Duodenal mucosa (tissue), 2 donors: ENCODE results near the gene ARNT2.
A peak's percentile ranks its signal among the peaks of the same experiment; 100 is the strongest.

Experiments used
- H3K27ac ChIP-seq: one replicate; pipeline ENCODE4 v1.7.0; 2013; ENCODE audit warnings: low read depth, low read length
- H3K27me3 ChIP-seq, 2 donors: one replicate each; pipeline ENCODE4 v1.7.0; 2013; ENCODE audit warnings: low read length in 2 of 2, control low read depth in 1 of 2; ENCODE audit not compliant: insufficient read depth in 2 of 2, control insufficient read depth in 1 of 2
- H3K36me3 ChIP-seq, 2 donors: one replicate each; pipeline ENCODE4 v1.7.0; 2013; ENCODE audit warnings: low read length in 2 of 2, control low read depth in 1 of 2; ENCODE audit not compliant: insufficient read depth in 2 of 2, control insufficient read depth in 1 of 2
- H3K4me1 ChIP-seq, 2 donors: one replicate each; pipeline ENCODE4 v1.7.0; 2013; ENCODE audit warnings: low read length in 2 of 2, control low read depth in 1 of 2; ENCODE audit not compliant: insufficient read depth in 2 of 2, control insufficient read depth in 1 of 2
- H3K4me3 ChIP-seq, 2 donors: one replicate each; pipeline ENCODE4 v1.7.0; 2013; ENCODE audit warnings: low read length in 2 of 2, low read depth in 1 of 2
- H3K9ac ChIP-seq, 2 donors: one replicate each; pipeline ENCODE4 v1.7.0; 2013; ENCODE audit warnings: low read length in 2 of 2, low read depth in 1 of 2
- H3K9me3 ChIP-seq, 2 donors: one replicate each; pipeline ENCODE4 v1.7.0; 2013; ENCODE audit warnings: low read length in 2 of 2, control low read depth in 1 of 2; ENCODE audit not compliant: control insufficient read depth in 1 of 2

The ARNT2 gene

DNA sequence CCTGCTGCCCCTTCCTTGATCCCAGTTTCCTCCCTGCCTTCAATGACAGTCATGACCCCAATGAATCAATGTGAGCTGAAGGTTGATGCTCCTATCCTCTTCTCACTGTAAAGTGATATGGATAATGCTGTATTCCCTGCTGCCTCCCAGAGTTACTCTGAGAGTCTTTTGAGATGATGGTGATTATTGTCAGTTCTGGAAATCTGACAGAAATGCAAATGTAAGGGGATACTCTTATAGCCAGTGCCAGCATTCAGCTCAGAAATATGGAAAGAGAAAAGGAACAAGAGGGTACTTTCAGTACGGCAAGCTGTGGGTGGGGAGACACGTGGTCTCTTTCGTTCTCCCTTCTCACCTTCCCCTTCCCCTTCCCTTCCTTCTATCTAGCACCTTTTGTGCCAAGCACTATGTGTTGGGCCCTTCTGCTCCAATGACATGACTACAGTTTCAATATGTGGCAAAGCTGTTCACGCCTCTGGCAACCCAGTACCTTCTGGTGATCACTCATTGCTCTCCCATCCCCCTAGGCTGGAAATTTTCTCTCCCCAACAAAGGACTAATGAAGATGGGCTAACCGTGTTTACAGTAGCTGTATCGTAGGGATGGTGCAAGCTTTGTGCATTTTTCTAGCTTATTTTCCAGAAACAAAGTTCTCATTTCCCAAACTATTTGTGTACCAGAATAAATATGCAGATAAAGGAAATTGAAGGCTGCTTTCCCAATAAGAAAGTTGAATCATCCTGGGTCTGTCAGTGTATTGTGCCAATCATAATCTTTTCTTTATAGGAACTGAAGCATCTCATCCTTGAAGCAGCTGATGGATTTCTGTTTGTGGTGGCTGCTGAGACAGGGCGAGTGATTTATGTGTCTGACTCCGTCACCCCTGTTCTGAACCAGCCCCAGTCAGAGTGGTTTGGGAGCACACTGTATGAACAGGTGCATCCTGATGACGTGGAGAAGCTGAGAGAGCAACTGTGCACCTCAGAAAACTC is 70.3 kb downstream of the ARNT2 start:
- H3K9ac ChIP-seq: no peak overlapping the region
- no peaks in the 10 kb centered on the region for H3K4me1 ChIP-seq

DNA sequence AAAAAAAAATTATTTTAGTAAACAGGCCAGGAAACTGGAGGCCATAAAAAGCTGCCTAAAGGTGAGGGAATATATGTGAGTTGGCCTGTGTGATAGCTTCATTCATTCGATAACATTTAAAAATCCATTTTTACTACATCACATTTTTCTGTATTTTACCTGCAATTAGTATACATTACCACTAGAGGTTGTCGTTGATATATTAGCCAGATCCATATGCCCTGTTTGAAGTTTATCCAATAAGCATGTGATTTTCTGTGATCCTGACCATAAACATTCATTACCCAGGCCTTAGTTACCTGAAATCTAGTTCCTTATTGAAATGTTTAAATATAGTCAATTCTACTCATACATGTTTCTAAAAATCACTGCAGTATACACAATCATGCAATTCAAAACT is 71.4 kb downstream of the ARNT2 start:
- no peak overlapping the region for H3K9ac ChIP-seq
- no peak overlapping the region for H3K4me3 ChIP-seq
- H3K36me3 ChIP-seq: no peaks in the 10 kb centered on the region
- H3K9me3 ChIP-seq: peaks cover 0 to 2% of the 10 kb centered on the region in 2 donors
- no peaks in the 10 kb centered on the region for H3K27me3 ChIP-seq
- H3K4me1 ChIP-seq: no peaks in the 10 kb centered on the region
- H3K27ac ChIP-seq: no peak overlapping the region

More for the DNA sequence above, 70.3 kb downstream of the ARNT2 start:
- H3K4me3 ChIP-seq: no peak overlapping the region
- H3K27ac ChIP-seq: no peak overlapping the region
- H3K36me3 ChIP-seq: no peaks in the 10 kb centered on the region
- H3K27me3 ChIP-seq: no peaks in the 10 kb centered on the region
- H3K9me3 ChIP-seq: peaks cover 0 to 2% of the 10 kb centered on the region in 2 donors

DNA sequence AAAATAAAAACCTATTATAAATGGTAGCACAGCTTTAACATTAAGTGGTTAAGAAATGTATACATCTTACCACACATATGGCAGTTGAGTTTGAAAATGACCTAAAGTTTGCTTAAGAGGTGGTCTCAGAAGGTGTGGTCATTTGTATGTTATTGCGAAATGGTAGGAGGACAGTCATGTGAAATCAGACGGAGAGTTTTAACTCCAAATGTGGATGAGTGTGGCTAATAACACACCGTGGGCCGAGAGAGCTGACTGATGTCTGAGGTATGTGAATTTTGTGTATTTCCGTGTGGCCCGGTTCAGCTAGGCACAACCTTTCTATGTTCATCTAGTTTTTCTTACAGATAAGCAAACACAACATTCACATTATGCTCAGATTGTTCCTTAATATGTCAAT is 71.9 kb downstream of the ARNT2 start:
- no peak overlapping the region for H3K4me3 ChIP-seq
- no peak overlapping the region for H3K27ac ChIP-seq
- H3K4me1 ChIP-seq: no peaks in the 10 kb centered on the region
- H3K9ac ChIP-seq: no peak overlapping the region
- H3K27me3 ChIP-seq: no peaks in the 10 kb centered on the region
- no peaks in the 10 kb centered on the region for H3K36me3 ChIP-seq
- H3K9me3 ChIP-seq: peaks cover 0 to 2% of the 10 kb centered on the region in 2 donors

DNA sequence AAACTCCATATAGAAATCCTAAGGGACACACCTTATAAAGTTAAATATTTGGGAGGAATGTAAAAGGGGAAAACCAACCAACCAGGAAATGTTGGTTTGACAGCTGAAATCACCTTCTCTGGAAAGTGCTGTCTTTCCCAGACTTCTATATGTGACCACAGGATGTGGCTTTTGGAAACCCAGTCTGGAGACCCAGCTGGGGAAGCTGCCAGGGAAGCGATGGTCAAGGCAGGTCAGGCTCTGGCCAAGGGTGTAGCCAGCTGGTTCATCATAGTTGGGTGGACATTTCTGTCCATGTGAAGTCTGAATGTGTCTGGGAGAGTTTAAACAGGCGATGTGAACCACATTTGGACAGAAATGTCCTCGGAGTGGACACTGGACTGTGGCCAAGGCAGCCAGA is 73.9 kb downstream of the ARNT2 start:
- H3K4me3 ChIP-seq: no peak overlapping the region
- H3K9ac ChIP-seq: no peak overlapping the region
- no peaks in the 10 kb centered on the region for H3K36me3 ChIP-seq
- peaks cover 0 to 2% of the 10 kb centered on the region in 2 donors for H3K9me3 ChIP-seq
- no peaks in the 10 kb centered on the region for H3K4me1 ChIP-seq
- no peaks in the 10 kb centered on the region for H3K27me3 ChIP-seq
- H3K27ac ChIP-seq: no peak overlapping the region

DNA sequence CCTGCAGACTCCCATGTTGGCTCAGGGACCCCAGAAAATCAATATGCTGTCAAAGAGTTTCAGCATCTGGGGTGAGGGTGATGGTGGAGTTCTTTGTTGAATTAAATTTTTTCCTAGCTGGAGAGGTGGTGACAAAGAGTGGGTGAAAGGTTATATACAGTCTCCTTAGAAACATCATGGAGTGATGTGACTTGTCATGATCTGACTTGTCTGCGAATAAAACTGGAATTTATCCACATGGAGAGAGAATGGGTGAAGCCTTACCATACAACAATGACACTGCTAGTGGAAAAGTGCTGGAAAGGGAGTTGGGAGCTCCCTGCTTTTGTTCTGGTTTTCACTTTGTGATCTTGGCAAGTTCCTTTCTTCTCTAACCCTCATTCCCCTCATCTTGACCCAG is 75.0 kb downstream of the ARNT2 start:
- H3K9me3 ChIP-seq: peaks cover 0 to 2% of the 10 kb centered on the region in 2 donors
- no peaks in the 10 kb centered on the region for H3K27me3 ChIP-seq
- H3K4me1 ChIP-seq: no peaks in the 10 kb centered on the region
- no peaks in the 10 kb centered on the region for H3K36me3 ChIP-seq
- no peak overlapping the region for H3K4me3 ChIP-seq
- no peak overlapping the region for H3K27ac ChIP-seq
- no peak overlapping the region for H3K9ac ChIP-seq

DNA sequence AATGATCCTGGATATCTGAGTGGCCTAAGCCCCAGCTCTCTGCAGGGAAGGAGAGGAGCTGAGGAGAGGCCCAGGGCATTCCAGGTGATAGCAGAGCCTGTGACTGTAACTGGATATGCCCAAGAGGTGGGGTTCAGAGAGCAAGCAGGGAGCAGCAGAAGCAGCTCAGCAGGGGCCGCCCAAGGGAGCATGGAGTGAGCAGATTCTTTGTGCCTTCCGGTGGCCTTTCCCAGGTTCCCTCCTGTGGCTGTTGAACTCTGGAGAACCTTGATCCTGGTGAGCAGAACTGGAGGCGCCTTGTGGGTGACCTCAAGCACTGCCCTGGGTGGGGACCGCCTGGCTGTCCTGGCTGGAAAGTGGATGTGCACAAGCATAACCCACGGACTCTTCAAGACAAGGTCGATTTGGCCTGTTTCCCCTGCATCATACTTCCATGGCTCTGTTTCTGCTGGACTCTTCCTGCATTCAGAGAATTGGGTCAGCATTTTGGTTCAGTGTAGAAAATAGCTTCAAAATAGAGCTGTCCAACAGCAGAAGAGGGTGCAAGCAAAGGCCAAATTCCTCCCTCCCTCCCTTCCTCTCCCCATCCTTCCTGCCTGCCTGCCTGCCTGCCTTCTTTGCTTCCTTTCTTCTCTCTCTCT is 76.1 kb downstream of the ARNT2 start:
- H3K27ac ChIP-seq: peak overlapping the region; percentile 15
- H3K9ac ChIP-seq: no peak overlapping the region
- no peak overlapping the region for H3K4me3 ChIP-seq
- no peaks in the 10 kb centered on the region for H3K4me1 ChIP-seq
- H3K9me3 ChIP-seq: peaks cover 0 to 2% of the 10 kb centered on the region in 2 donors
- H3K36me3 ChIP-seq: no peaks in the 10 kb centered on the region
- H3K27me3 ChIP-seq: no peaks in the 10 kb centered on the region

DNA sequence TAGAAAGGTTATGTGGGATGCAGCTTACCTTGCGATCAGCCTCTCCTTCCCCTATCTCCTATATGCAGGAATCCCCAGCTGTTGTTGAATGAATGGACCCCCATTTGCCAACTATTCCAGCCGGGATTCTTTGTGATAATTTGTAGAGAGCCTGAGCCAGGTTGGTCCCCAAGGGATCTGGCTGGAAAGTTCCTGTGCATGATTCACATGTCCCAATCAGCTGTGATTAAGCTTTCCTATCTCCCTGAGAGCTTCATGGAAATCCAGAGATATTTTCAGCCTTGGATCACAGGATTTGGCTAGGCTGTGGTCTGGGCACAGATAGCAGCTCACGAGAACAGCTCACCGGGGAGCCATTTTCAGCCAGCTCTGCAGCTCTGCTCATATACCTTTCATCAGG is 76.7 kb downstream of the ARNT2 start:
- no peak overlapping the region for H3K9ac ChIP-seq
- H3K27ac ChIP-seq: no peak overlapping the region
- no peaks in the 10 kb centered on the region for H3K4me1 ChIP-seq
- H3K4me3 ChIP-seq: no peak overlapping the region
- H3K9me3 ChIP-seq: peaks cover 0 to 2% of the 10 kb centered on the region in 2 donors
- H3K36me3 ChIP-seq: no peaks in the 10 kb centered on the region
- no peaks in the 10 kb centered on the region for H3K27me3 ChIP-seq

DNA sequence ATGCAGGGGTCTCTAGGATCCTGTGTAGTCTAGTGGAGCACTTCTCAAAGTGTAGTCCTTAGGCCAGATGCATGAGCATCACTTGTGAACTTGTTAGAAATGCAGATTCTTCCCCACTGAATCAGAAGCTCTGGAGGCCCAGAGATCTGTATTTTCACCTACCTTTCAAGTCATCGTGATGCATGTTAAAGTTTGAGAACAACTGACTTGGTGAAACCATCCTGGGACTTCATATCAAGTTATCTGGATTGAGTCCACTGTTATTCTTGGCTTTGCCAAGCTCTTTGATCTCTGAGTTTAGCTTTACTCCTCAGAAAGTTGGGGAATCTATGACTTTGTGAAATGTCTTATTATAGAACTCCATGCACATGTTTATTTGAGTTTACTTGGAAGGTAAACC is 78.5 kb downstream of the ARNT2 start:
- no peak overlapping the region for H3K4me3 ChIP-seq
- no peaks in the 10 kb centered on the region for H3K9me3 ChIP-seq
- H3K4me1 ChIP-seq: no peaks in the 10 kb centered on the region
- no peak overlapping the region for H3K27ac ChIP-seq
- no peaks in the 10 kb centered on the region for H3K36me3 ChIP-seq
- no peak overlapping the region for H3K9ac ChIP-seq
- H3K27me3 ChIP-seq: no peaks in the 10 kb centered on the region

DNA sequence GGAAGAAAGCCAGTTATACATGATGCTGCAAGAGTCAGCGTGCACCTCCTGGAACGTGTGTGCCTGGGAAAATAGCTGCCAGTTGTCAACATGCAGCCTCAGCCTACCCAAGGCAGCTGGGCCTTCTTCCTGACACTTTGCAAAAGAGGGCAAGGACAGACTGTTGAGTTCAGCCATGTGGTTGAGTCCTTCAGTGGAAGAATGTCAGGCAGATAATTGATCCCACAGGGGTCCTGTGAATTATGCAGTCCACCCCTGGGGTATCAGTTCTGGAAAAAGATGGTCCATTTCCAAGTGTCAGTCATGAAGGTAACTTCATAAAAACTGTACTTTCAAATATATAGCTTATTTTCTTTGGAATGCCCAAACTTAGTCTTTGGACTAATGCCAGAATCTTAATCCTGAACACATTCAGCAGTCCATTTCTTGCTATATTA is 79.6 kb downstream of the ARNT2 start:
- Histone ChIP-seq H3K9ac (no peak overlapping the region), H3K27me3 (no peaks in the 10 kb centered on the region), H3K36me3 (no peaks in the 10 kb centered on the region), H3K27ac (no peak overlapping the region), H3K4me3 (no peak overlapping the region), H3K4me1 (no peaks in the 10 kb centered on the region), H3K9me3 (no peaks in the 10 kb centered on the region)

DNA sequence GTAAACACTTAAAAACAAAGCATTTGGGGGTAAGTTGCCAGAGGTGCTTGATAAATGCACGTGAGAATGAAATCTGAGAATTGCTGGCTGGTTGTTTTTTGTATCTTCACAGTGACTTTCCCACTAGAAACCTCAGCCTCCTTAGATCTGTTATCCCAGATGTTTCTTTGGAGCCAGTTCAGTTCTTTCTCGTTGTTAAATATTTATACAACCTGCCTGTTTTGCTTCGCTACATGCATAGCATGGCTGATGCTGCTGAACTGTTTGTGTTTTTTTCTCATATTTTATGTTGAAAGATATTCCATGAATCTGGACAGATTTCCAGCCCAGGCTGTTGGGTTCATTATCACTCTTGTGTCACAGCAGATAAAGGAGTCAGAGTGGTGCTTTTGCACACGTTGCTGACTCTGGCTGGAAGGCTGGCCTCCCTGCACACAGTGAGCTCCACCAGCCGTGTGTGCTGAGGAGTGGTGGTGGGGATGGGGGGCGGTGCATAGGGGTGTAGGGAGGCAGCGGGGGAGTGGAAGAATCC is 80.2 kb downstream of the ARNT2 start:
- Histone ChIP-seq H3K36me3 (no peaks in the 10 kb centered on the region), H3K4me1 (no peaks in the 10 kb centered on the region)

More for the DNA sequence above, 80.2 kb downstream of the ARNT2 start:
- Histone ChIP-seq H3K4me3 (no peak overlapping the region), H3K27ac (no peak overlapping the region), H3K9me3 (no peaks in the 10 kb centered on the region), H3K27me3 (no peaks in the 10 kb centered on the region), H3K9ac (no peak overlapping the region)
